ENCODE measurements around the gene ANXA11. TPM values are rescaled to one million over a fixed set of nuclear protein-coding genes. Genes with fewer than 3 reads are reported as not detected.

The ANXA11 gene
- total and polyA plus RNA-seq, 9 of the 15 experiments (the other 6 are each of a cell fraction or from before 2014, with no cell fraction given): 43.6 to 212 (median 109) TPM

DNA sequence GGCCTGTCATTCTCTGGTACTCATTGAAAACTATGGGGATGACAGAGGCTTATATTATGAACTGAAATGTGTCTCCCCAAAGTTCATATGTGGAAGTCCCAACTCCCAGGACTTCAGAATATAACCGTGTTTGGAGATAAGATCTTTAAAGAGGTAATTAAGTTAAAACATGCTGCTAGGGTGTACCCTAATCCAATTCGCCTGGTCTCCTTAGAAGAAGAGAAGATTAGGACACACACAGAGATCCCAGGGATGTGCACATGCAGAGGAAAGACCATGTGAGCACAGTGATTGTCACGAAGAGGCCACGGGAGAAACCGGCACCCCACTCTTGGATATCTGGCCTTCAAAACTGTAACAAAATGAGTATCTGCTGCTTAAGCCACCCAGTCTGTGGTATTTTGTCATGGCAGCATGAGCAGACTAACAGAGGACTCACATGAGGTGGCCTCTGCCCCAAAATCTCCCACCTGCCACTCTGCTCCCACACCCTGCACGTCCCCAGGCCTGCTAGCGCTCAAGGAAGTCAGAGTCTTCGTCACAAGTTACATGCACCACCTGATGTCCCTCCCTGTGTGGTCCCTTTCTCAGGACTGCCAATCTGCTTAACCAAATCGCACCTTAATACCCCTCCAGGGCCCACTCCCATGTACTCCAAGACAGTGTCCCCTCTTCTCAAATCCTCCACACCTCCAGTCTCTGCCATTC, 46.0 kb downstream of the ANXA11 start:
- no peaks in the 10 kb centered on the region; the same call in 1 of the 2 replicates for H4K20me1 ChIP-seq (replicated peaks; ENCODE audit: control insufficient read depth, insufficient read depth, low read length)
- in situ Hi-C loops (cut with MboI) (no loop called here), intact Hi-C loops (cut with micrococcal nuclease) (no loop called here)
- H3K9me1 ChIP-seq (ENCODE audit: control insufficient read depth, insufficient read depth, low read length): no peaks in the 10 kb centered on the region
- WGBS (ENCODE audit: insufficient coverage, low coverage, missing lambda C conversion rate): 67% methylated on average over 9 of the region's 9 CpGs
- CTCF ChIA-PET (ENCODE audit: low intra/inter-chr PET ratio): no interaction called here
- peak overlapping the region; percentile 23 to 81; a peak in 3 of 4 replicates for H3K9ac ChIP-seq (ENCODE audit: insufficient read depth in 1 of 2, low read depth in 2 of 2, low read length in 2 of 2)
- no peaks in the 10 kb centered on the region for H3K79me2 ChIP-seq (ENCODE audit: control insufficient read depth, insufficient read depth, low read length)
- H3K36me3 ChIP-seq (ENCODE audit: control insufficient read depth, insufficient read depth, low read length): peaks cover 99% of the 10 kb centered on the region
- peak overlapping the region; percentile 62 for H3K4me2 ChIP-seq (ENCODE audit: insufficient read depth, low read length)
- TF ChIP-seq HDGF (IDR thresholded peaks at IDR 0.05): 0 out of 2 replicates have a peak, but pooled peaks have one; percentile 4
- TF ChIP-seq, protein P1, sequence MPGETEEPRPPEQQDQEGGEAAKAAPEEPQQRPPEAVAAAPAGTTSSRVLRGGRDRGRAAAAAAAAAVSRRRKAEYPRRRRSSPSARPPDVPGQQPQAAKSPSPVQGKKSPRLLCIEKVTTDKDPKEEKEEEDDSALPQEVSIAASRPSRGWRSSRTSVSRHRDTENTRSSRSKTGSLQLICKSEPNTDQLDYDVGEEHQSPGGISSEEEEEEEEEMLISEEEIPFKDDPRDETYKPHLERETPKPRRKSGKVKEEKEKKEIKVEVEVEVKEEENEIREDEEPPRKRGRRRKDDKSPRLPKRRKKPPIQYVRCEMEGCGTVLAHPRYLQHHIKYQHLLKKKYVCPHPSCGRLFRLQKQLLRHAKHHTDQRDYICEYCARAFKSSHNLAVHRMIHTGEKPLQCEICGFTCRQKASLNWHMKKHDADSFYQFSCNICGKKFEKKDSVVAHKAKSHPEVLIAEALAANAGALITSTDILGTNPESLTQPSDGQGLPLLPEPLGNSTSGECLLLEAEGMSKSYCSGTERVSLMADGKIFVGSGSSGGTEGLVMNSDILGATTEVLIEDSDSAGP (CRISPR knock-in tag; IDR thresholded peaks at IDR 0.05): peak; percentile 2; the same call in 1 of the 2 replicates
- TF ChIP-seq, protein P2, sequence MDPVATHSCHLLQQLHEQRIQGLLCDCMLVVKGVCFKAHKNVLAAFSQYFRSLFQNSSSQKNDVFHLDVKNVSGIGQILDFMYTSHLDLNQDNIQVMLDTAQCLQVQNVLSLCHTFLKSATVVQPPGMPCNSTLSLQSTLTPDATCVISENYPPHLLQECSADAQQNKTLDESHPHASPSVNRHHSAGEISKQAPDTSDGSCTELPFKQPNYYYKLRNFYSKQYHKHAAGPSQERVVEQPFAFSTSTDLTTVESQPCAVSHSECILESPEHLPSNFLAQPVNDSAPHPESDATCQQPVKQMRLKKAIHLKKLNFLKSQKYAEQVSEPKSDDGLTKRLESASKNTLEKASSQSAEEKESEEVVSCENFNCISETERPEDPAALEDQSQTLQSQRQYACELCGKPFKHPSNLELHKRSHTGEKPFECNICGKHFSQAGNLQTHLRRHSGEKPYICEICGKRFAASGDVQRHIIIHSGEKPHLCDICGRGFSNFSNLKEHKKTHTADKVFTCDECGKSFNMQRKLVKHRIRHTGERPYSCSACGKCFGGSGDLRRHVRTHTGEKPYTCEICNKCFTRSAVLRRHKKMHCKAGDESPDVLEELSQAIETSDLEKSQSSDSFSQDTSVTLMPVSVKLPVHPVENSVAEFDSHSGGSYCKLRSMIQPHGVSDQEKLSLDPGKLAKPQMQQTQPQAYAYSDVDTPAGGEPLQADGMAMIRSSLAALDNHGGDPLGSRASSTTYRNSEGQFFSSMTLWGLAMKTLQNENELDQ (CRISPR knock-in tag; IDR thresholded peaks at IDR 0.05; ENCODE audit: borderline replicate concordance): no peak
- ATAC-seq: no peak
- POLR2A ChIA-PET: interaction anchor here (0.5 to 1.9 kb wide), 5 partner anchors 8 to 452 kb away, joined by 3 to 10 read pairs (median 4); no protein-coding TSS in a partner anchor
- peaks cover 20 to 26% of the 10 kb centered on the region in 2 experiments for H3K4me1 ChIP-seq (replicated peaks in 1 of 2; ENCODE audit: control insufficient read depth in 2 of 2, insufficient read depth in 2 of 2, low read length in 2 of 2)
- H3K27me3 ChIP-seq (ENCODE audit: control insufficient read depth in 2 of 2, insufficient read depth in 2 of 2, low read length in 2 of 2): no peaks in the 10 kb centered on the region
- no TSS peak for BruUV-seq (replicated peaks)
- no peak for FAIRE-seq
- H3K27ac ChIP-seq (ENCODE audit: extremely low read depth, low read depth, low read length): peak overlapping the region; percentile 76
- no peaks in the 10 kb centered on the region for H3K9me3 ChIP-seq (replicated peaks; ENCODE audit: control insufficient read depth, insufficient read depth, low read depth, low read length)
- DNase-seq (ENCODE audit: extremely low read depth in 1 of 4, low spot score in 3 of 4): no peak
- H2AFZ ChIP-seq (ENCODE audit: low read depth, low read length): no peak overlapping the region
- H3K4me3 ChIP-seq: no peak overlapping the region

Measured in K562 (cell line).